HepG2 (cell line): ENCODE results near the gene CCDC136. TPM values are rescaled to one million over a fixed set of nuclear protein-coding genes. Genes with fewer than 3 reads are reported as not detected.

ENCODE experiments used
- PHF5A ChIP-seq: IDR thresholded peaks from one replicate; pipeline ENCODE4 v1.6.1; 2018; ENCODE audit warnings: low read depth, missing genetic modification reagents; ENCODE audit not compliant: unreplicated experiment
- ZNF317 ChIP-seq: sonication (generic); formaldehyde crosslinking; IDR thresholded peaks from 2 replicates; pipeline ENCODE4 v1.5.0; 2020; ENCODE audit warnings: mild to moderate bottlenecking, missing genetic modification reagents
- ZNF749 ChIP-seq: sonication (generic); formaldehyde crosslinking; IDR thresholded peaks from 2 replicates; pipeline ENCODE4 v1.8.0; 2022; ENCODE audit warnings: mild to moderate bottlenecking, missing genetic modification reagents, moderate library complexity, borderline replicate concordance
- polyA plus RNA-seq, 8 experiments: library from polyadenylated mRNA; depleted of rRNA in 3 of 8; stranded (reverse) in 7 of 8; unstranded in 1 of 8; fragments of >200 nt; fragmentation: Illumina TruSeq in 4 of 8; extraction: Trizol in 4 of 8; gene quantifications; 2 replicates each; pipeline versions ENCODE4 v1.2.1 to v1.2.3, GENCODE V29; 2011 to 2016; ENCODE audit warnings: low read depth in 4 of 8, missing spikeins in 1 of 8, mixed read lengths in 1 of 8; ENCODE audit not compliant: insufficient read depth in 1 of 8
- total RNA-seq, 5 experiments: library from RNA; depleted of rRNA; stranded (reverse); fragments of >200 nt; fragmentation: Illumina TruSeq; extraction: Trizol; gene quantifications; 2 replicates each; pipeline ENCODE4 v1.2.3, GENCODE V29; 2016; ENCODE audit warnings: low read depth in 1 of 5
- TF ChIP-seq, protein P1 (sequence below): sonication (generic); formaldehyde crosslinking; IDR thresholded peaks from 2 replicates; pipeline ENCODE4 v1.9.0; 2021; ENCODE audit warnings: mild to moderate bottlenecking, missing genetic modification reagents
- TF ChIP-seq, protein P2 (sequence below): IDR thresholded peaks from 2 replicates; pipeline ENCODE4 v1.6.1; 2016; ENCODE audit warnings: mild to moderate bottlenecking, missing biosample characterization, missing genetic modification reagents
- TF ChIP-seq, protein P3 (sequence below): sonication (generic); formaldehyde crosslinking; IDR thresholded peaks from 2 replicates; pipeline ENCODE4 v1.4.0; 2020; ENCODE audit warnings: mild to moderate bottlenecking, missing genetic modification reagents

Gene CCDC136
- total and polyA plus RNA-seq, 2 of the 13 experiments (the other 11 are each of a cell fraction or from before 2014, with no cell fraction given) = 0.04 to 0.38 TPM

DNA sequence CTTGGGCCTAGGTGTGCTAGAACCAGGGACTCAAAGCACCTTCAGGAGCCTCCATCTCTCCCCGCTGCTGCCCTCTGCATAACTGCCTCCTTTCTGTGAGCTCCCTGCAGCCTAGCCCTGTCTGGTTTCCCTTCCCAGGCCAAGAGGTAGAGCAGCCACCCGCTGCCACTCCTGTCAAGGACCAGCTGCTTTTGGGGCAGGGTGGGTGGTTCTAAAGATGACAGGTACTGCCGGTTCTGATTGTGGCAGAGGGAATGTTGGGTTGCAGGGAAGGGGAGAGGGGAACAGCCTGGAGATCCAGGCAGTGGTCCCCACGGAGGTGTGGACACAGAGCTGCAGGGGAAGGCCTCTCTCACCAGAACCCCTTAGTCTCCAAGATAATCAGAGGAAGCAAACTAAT, 34.7 kb downstream of the CCDC136 start (continued):
- TF ChIP-seq, protein P1, sequence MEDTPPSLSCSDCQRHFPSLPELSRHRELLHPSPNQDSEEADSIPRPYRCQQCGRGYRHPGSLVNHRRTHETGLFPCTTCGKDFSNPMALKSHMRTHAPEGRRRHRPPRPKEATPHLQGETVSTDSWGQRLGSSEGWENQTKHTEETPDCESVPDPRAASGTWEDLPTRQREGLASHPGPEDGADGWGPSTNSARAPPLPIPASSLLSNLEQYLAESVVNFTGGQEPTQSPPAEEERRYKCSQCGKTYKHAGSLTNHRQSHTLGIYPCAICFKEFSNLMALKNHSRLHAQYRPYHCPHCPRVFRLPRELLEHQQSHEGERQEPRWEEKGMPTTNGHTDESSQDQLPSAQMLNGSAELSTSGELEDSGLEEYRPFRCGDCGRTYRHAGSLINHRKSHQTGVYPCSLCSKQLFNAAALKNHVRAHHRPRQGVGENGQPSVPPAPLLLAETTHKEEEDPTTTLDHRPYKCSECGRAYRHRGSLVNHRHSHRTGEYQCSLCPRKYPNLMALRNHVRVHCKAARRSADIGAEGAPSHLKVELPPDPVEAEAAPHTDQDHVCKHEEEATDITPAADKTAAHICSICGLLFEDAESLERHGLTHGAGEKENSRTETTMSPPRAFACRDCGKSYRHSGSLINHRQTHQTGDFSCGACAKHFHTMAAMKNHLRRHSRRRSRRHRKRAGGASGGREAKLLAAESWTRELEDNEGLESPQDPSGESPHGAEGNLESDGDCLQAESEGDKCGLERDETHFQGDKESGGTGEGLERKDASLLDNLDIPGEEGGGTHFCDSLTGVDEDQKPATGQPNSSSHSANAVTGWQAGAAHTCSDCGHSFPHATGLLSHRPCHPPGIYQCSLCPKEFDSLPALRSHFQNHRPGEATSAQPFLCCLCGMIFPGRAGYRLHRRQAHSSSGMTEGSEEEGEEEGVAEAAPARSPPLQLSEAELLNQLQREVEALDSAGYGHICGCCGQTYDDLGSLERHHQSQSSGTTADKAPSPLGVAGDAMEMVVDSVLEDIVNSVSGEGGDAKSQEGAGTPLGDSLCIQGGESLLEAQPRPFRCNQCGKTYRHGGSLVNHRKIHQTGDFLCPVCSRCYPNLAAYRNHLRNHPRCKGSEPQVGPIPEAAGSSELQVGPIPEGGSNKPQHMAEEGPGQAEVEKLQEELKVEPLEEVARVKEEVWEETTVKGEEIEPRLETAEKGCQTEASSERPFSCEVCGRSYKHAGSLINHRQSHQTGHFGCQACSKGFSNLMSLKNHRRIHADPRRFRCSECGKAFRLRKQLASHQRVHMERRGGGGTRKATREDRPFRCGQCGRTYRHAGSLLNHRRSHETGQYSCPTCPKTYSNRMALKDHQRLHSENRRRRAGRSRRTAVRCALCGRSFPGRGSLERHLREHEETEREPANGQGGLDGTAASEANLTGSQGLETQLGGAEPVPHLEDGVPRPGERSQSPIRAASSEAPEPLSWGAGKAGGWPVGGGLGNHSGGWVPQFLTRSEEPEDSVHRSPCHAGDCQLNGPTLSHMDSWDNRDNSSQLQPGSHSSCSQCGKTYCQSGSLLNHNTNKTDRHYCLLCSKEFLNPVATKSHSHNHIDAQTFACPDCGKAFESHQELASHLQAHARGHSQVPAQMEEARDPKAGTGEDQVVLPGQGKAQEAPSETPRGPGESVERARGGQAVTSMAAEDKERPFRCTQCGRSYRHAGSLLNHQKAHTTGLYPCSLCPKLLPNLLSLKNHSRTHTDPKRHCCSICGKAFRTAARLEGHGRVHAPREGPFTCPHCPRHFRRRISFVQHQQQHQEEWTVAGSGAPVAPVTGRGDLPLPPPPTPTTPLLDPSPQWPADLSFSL (CRISPR knock-in tag) = no peak
- TF ChIP-seq PHF5A (CRISPR knock-in tag) (no peak), ZNF749 (CRISPR knock-in tag) (no peak), ZNF317 (no peak)
- TF ChIP-seq, protein P2, sequence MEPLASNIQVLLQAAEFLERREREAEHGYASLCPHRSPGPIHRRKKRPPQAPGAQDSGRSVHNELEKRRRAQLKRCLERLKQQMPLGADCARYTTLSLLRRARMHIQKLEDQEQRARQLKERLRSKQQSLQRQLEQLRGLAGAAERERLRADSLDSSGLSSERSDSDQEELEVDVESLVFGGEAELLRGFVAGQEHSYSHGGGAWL (CRISPR knock-in tag) = no peak
- TF ChIP-seq, protein P3, sequence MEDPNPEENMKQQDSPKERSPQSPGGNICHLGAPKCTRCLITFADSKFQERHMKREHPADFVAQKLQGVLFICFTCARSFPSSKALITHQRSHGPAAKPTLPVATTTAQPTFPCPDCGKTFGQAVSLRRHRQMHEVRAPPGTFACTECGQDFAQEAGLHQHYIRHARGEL (CRISPR knock-in tag) = no peak
